ENCODE measurements around the gene GNAT1. TPM values are rescaled to one million over a fixed set of nuclear protein-coding genes. Genes with fewer than 3 reads are reported as not detected.

The GNAT1 gene
- total and polyA plus RNA-seq, 2 of the 13 experiments (the other 11 are each of a cell fraction or from before 2014, with no cell fraction given) = 0.15 TPM; not detected in 1

GRCh38 chr3:50150863-50151686 lies 40.3 kb upstream of the GNAT1 start (continued):
- TF ChIP-seq RBFOX2 (IDR thresholded peaks at IDR 0.05; ENCODE audit: low read depth, low read length) = 0 out of 2 replicates have a peak, but pooled peaks have one; percentile 27
- no peak for TF ChIP-seq FLYWCH1 (CRISPR knock-in tag; IDR thresholded peaks at IDR 0.05)
- no peak for TF ChIP-seq ZMYM4 (CRISPR knock-in tag; IDR thresholded peaks at IDR 0.05)
- TF ChIP-seq MZF1 (CRISPR knock-in tag; IDR thresholded peaks at IDR 0.05; ENCODE audit: borderline replicate concordance) = no peak
- no peak for TF ChIP-seq HNRNPLL (IDR thresholded peaks at IDR 0.05; ENCODE audit: low read depth, low read length, poor library complexity, severe bottlenecking)
- no peak for TF ChIP-seq GLMP (CRISPR knock-in tag; IDR thresholded peaks at IDR 0.05; ENCODE audit: borderline replicate concordance)
- TF ChIP-seq ZNF790 (CRISPR knock-in tag; IDR thresholded peaks at IDR 0.05; ENCODE audit: borderline replicate concordance) = no peak
- TF ChIP-seq IKZF1 (IDR thresholded peaks at IDR 0.05) = no peak
- TF ChIP-seq ELF1 (CRISPR knock-in tag; IDR thresholded peaks at IDR 0.05) = no peak
- TF ChIP-seq CHD4 (IDR thresholded peaks at IDR 0.05; ENCODE audit: borderline replicate concordance, low read length) = no peak
- TF ChIP-seq FOXP4 (CRISPR knock-in tag; IDR thresholded peaks at IDR 0.05) = peak; percentile 56
- no peak for TF ChIP-seq HNF1A (IDR thresholded peaks at IDR 0.05; ENCODE audit: low read depth)
- TF ChIP-seq HNF1A (CRISPR knock-in tag; IDR thresholded peaks at IDR 0.05; ENCODE audit: borderline replicate concordance) = no peak
- no peak for TF ChIP-seq U2AF2 (IDR thresholded peaks at IDR 0.05; ENCODE audit: low read depth, low read length)
- no peak for TF ChIP-seq NFKBIZ (CRISPR knock-in tag; IDR thresholded peaks at IDR 0.05)
- TF ChIP-seq ZNF792 (CRISPR knock-in tag; IDR thresholded peaks at IDR 0.05) = no peak; the same call in 1 of the 2 replicates
- no peak for TF ChIP-seq ZNF280B (CRISPR knock-in tag; IDR thresholded peaks at IDR 0.05; ENCODE audit: borderline replicate concordance)
- no peak for TF ChIP-seq THAP11 (CRISPR knock-in tag; IDR thresholded peaks at IDR 0.05)
- TF ChIP-seq SRSF1 (optimal IDR thresholded peaks at IDR 0.05; ENCODE audit: low read depth, low read length) = no peak
- TF ChIP-seq MAFG (CRISPR knock-in tag; IDR thresholded peaks at IDR 0.05) = no peak
- TF ChIP-seq ZNF580 (CRISPR knock-in tag; IDR thresholded peaks at IDR 0.05; ENCODE audit: borderline replicate concordance, low read depth) = no peak
- no peak for TF ChIP-seq KLF11 (CRISPR knock-in tag; IDR thresholded peaks at IDR 0.05)

All from HepG2 (cell line).